Stimulated activated CD8-positive, alpha-beta memory T cell treated with anti-CD3 and anti-CD28 coated beads, Interleukin-15, amount 100 ng/mL, for 24 hours (primary cell): ENCODE data around the gene MCAM.

ENCODE experiments used
- DNase-seq: peaks from one replicate; pipeline ENCODE4 v3.0.0-alpha.2; 2020; ENCODE audit warnings: low read depth

Gene MCAM

GRCh38 chr11:119330237-119330636, 13.3 kb upstream of the MCAM start:
- no peak for DNase-seq

DNA sequence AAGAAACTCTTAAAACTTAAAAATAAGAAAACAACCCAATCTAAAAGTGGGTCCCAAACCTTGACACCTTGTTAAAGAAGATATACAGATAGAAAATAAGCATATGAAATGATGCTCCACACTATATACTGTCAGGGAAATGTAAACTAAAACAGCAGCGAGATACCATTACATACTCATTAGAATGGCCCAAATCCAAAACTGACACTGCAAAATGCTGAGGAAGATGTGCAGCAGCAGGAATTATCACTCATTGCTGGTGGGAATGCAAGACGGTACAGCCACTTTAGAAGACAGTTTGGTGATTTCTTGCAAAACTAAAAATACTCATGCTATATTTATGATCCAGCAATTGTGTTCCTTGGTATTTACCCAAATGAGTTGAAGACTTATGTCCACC, 12.4 kb upstream of the MCAM start:
- no peak for DNase-seq

GRCh38 chr11:119324189-119324588, 7.3 kb upstream of the MCAM start:
- DNase-seq, result no peak

DNA sequence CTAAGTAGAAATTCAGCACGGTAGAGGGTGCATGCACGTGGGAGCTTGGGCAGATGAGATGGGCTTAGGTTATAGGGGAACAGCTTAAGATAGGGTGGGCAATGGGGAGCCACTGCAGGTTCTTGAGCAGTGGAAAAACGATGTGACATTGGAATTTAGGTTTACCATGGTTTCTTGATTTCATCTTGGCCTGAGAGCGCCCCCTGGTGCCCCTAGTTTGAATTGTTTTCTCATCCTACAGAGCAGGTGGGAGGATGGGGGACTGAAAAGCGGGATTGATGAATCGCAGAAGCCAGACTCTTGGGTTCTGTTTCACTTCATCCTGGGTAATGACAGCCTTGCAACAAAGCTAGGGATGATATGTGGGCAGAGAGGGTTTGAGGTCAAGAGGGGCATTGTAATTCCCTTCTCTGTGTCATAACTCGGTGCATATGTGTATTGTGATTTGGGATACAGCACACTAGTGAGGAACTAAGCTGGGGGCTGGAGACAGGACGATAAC, 6.7 kb upstream of the MCAM start:
- peak; percentile 64 for DNase-seq

- DNase-seq, result no peak
These were observed 6.1 kb upstream of the MCAM start for GRCh38 chr11:119322921-119323531.

GRCh38 chr11:119322360-119322739, 5.4 kb upstream of the MCAM start:
- no peak for DNase-seq

DNA sequence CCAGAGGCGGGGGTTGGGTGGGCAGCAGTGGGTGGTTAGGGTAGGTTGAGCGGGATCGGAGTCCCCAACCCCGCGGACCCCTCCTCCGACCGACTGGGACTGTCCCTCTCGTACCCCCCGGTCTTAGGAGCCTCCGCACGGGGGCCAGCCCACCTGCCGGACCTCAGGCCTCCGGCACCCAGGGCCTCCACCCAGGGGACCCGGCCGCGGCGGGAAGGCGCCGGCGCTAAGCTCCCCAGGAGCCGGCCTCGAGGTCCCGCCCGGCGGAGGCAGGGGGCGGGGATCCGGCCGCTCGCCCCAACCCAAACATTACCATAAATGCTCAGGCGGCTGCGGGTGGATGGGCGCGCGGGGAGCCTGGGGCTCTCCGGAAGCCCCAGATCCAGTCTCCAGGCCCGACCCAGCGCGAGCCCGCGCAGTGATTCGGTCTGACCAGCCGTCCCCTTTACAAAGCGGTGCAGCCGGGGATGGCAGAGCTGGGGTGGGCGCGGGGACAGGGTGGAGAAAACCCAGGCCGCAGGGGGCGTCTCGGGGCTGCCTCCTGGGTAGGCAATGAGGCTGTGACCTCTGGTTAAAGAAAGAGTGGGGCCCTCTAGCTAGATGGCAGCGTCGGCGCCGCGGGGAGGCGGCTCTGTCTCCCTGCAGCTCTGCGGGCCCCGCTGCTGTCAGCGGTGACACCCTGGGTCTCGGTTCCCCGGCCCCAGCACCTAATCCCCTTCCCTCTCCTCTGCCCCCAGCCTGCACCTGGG, 4.0 kb upstream of the MCAM start:
- no peak for DNase-seq

GRCh38 chr11:119320240-119320775, 3.4 kb upstream of the MCAM start:
- DNase-seq, result no peak

GRCh38 chr11:119319700-119320239, 2.8 kb upstream of the MCAM start:
- DNase-seq, result no peak

DNA sequence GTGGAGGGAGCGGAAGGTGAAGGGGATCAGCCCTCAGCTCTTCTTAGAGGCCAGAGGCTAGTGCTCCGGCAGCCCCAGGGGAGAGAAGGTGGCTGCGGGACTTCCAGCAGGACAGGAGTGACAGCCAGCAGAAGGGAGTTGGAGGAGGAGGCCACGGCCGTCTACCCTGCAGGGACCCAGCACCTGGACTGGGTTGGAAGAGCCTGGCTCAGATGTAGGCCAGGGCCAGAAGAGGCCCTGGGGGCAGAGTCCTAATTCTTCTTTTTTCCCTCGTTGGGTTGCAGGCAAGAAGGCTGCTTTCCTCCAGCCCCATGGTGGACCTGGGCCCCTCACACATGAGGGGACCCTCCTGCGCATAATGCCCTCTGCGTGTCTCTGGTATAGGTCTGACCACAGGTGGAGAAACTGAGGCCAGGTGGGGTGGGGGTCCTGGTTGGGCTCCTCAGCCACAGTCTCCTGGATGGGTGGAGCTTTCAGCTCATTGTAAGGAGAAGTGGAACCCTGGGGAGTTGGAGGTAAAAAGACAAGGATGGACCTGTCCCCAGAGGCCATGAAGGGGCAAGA, 2.3 kb upstream of the MCAM start:
- no peak for DNase-seq

GRCh38 chr11:119318240-119319135, 1.6 kb upstream of the MCAM start:
- no peak for DNase-seq

DNA sequence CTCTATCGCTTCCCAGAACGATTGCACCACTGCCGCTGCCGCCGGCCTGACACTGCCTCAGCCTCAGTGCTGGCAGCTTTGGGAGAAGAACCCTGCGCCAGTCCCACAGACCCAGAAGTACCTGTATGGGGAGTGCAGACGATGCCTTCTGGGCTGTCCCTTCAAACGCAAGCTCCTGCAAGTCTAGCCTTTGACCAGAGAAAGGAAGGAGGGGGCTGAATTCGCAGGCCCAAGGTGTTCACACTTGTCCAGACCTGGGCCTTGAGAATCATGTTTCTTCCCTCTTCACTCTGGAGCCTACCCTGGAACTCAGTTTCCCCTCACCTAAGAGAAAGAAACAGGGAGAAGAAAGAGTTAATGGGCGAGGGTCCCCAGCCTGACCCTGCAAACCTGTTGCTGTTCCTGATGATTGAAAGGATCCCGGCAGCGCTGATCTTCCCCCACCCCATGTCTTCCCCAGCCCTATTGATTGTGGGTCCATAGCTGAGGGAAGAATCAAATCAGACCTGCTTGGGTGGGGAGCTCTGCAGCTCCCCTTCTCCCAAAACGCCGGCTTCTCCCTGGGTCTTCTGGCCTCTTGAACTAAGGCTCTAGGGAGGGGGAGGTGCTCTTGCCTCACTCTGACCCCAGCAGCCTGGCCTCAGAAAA, 786 bp upstream of the MCAM start:
- DNase-seq, result no peak

- DNase-seq, result no peak
These were observed 758 bp downstream of the MCAM start for GRCh38 chr11:119316016-119316728.

GRCh38 chr11:119315131-119316015, 1.6 kb downstream of the MCAM start:
- DNase-seq, result no peak

DNA sequence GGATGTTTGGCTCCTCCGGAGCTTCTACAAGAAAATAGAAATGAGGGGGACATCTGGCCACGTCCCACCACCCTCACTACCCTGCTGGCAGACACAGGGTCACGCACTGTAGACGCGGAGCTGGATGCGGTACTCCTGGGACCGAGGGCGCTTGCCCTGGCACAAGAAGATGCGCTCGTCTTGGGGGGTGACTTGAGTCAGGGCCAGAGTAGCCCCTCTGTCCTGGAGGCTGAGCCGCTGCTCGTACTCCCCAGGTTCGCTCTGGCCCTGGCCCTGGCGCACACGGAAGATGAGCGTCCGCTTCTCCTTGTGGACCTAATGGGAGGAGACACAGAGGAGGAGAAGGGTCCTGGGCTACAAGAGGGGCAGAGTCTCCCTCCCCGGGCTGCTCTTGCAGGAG, 2.2 kb downstream of the MCAM start:
- DNase-seq, result no peak

DNA sequence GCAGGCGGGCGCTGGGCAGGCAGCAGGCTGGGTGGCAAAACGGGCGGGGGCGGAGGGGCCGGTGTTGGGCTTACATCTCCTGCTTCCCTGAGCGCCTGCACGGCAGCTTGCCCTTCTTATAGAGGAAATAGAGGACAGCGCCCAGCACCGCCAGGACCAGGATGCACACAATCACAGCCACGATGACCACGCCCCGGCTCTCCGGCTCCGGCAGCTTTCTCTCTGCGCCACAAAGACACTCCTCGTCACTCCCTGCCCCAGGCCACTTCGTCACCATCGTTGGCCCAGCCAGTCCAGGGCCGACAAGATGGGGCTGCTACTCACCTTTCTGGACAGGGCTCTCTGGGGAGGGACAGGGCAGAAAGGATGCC, 6.3 kb downstream of the MCAM start:
- no peak for DNase-seq

DNA sequence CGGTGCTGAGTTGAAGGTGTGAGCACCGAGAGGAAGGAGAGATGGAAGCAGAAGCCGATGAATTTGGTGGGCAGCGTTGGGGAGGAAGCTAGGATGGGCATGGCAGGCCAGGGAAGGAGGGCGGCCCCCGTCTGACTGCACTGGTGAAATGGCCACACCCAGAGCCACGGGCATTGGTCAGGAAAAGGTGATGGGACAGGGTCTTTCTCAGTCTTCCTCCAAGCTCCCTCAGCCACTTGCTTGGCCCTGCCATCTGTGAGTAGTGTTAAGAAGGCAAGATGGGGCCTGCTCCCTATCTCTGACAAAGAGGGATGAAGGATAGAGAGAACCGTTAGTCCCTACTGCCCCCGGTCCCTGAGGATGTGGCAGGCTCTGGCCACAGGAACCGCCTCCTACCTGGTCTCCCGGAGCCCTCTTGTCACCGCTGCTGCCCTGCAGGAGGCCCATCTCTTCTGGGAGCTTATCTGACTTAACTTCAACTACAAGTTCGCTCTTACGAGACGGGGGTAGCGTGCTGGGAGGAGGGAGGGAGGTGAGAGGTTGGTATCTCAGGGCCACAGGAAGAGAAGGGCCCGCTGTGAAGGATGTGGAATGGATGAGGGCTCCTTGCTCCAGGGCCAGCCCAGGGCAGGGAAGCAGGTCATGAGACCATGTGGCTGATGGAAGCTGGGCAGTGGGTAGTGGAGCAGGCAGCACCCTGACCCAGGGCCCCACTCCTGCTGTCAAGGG, 6.8 kb downstream of the MCAM start:
- DNase-seq, result no peak

DNA sequence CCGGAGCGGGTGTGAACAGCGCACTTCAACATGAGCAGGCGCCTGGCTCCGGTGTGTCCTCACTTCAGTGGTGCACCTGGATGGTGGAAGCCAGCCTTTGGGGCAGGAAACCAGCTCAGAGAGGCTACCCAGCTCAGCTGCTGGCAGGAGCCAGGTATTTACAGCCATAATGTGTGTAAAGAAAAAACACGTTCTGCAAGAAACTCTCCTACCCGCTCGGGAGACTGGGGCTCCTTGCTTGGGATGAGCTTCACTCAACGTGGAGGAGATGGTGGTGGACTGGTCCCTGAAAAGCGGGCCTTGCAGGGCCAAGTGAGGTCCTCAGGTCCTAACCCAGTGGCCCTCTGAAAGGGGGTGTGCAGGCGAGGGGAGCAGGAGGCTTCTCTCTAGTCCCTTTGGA, 7.5 kb downstream of the MCAM start:
- no peak for DNase-seq

- no peak for DNase-seq
These were observed 9.0 kb downstream of the MCAM start for GRCh38 chr11:119307974-119308373.
